Measurements from ENCODE around the gene AP1AR.

Gene AP1AR

GRCh38 chr4:112282860-112283667 is 51.5 kb downstream of the AP1AR start:
- peaks cover 31% of the 10 kb centered on the region for H3F3A ChIP-seq (ENCODE audit: insufficient read depth)
- H3K9me3 ChIP-seq (ENCODE audit: insufficient read depth, low read length): peaks cover 8% of the 10 kb centered on the region; the same call in 1 of the 2 replicates
- H3K4me2 ChIP-seq (ENCODE audit: low read depth, low read length, poor library complexity, severe bottlenecking): peak overlapping the region; percentile 89
- peak overlapping the region; percentile 91 for H3K9ac ChIP-seq (ENCODE audit: low read length)
- peaks cover 8% of the 10 kb centered on the region; the same call in 1 of the 2 replicates for H3K36me3 ChIP-seq (ENCODE audit: low read length)
- peaks cover 4% of the 10 kb centered on the region; the same call in 1 of the 2 replicates for H4K20me1 ChIP-seq (ENCODE audit: low read depth, low read length)
- peak overlapping the region; percentile 100; the same call in 1 of the 2 replicates for H3K27ac ChIP-seq (ENCODE audit: low read depth, low read length)
- peaks cover 73% of the 10 kb centered on the region for H3K79me2 ChIP-seq (ENCODE audit: insufficient read depth, low read length)
- no peaks in the 10 kb centered on the region for H3K9me2 ChIP-seq (replicated peaks; ENCODE audit: insufficient read depth, low read length)
- H2AFZ ChIP-seq (ENCODE audit: low read depth, low read length, severe bottlenecking): no peak overlapping the region
- TF ChIP-seq CTCF (IDR thresholded peaks at IDR 0.05; ENCODE audit: insufficient read depth, low read length, poor library complexity, severe bottlenecking) (no peak), EZH2phosphoT487 (conservative IDR thresholded peaks at IDR 0.05; ENCODE audit: low read length) (no peak)
- H3K27me3 ChIP-seq (ENCODE audit: low read length): no peaks in the 10 kb centered on the region
- peak overlapping the region; percentile 80 for H3K4me3 ChIP-seq (ENCODE audit: insufficient read depth, low read length, poor library complexity, severe bottlenecking)

- H3K9ac ChIP-seq (ENCODE audit: low read length): peak overlapping the region; percentile 91
- H4K20me1 ChIP-seq (ENCODE audit: low read depth, low read length): 0 out of 2 replicates have a peak, but pooled peaks cover 2% of the 10 kb centered on the region
- H3K79me2 ChIP-seq (ENCODE audit: insufficient read depth, low read length): peaks cover 64% of the 10 kb centered on the region
- H3K36me3 ChIP-seq (ENCODE audit: low read length): 0 out of 2 replicates have a peak, but pooled peaks cover 2% of the 10 kb centered on the region
- TF ChIP-seq CTCF (IDR thresholded peaks at IDR 0.05; ENCODE audit: insufficient read depth, low read length, poor library complexity, severe bottlenecking): no peak
- TF ChIP-seq EZH2phosphoT487 (conservative IDR thresholded peaks at IDR 0.05; ENCODE audit: low read length): no peak
- H3F3A ChIP-seq (ENCODE audit: insufficient read depth): peaks cover 32% of the 10 kb centered on the region
- peak overlapping the region; percentile 89 for H3K4me2 ChIP-seq (ENCODE audit: low read depth, low read length, poor library complexity, severe bottlenecking)
- no peak overlapping the region for H2AFZ ChIP-seq (ENCODE audit: low read depth, low read length, severe bottlenecking)
- peaks cover 8% of the 10 kb centered on the region; the same call in 1 of the 2 replicates for H3K9me3 ChIP-seq (ENCODE audit: insufficient read depth, low read length)
- no peaks in the 10 kb centered on the region for H3K9me2 ChIP-seq (replicated peaks; ENCODE audit: insufficient read depth, low read length)
- peak overlapping the region; percentile 80 for H3K4me3 ChIP-seq (ENCODE audit: insufficient read depth, low read length, poor library complexity, severe bottlenecking)
- H3K27ac ChIP-seq (ENCODE audit: low read depth, low read length): peak overlapping the region; percentile 100
- H3K27me3 ChIP-seq (ENCODE audit: low read length): no peaks in the 10 kb centered on the region
Observed at GRCh38 chr4:112284166-112284565, 52.6 kb downstream of the AP1AR start.

- peak overlapping the region; percentile 91 for H3K9ac ChIP-seq (ENCODE audit: low read length)
Observed at GRCh38 chr4:112284662-112285411, 53.2 kb downstream of the AP1AR start.

More at GRCh38 chr4:112284662-112285411, 53.2 kb downstream of the AP1AR start:
- H3F3A ChIP-seq (ENCODE audit: insufficient read depth): peaks cover 34% of the 10 kb centered on the region
- no peaks in the 10 kb centered on the region for H3K27me3 ChIP-seq (ENCODE audit: low read length)
- peaks cover 57% of the 10 kb centered on the region for H3K79me2 ChIP-seq (ENCODE audit: insufficient read depth, low read length)
- peak overlapping the region; percentile 80 for H3K4me3 ChIP-seq (ENCODE audit: insufficient read depth, low read length, poor library complexity, severe bottlenecking)
- H4K20me1 ChIP-seq (ENCODE audit: low read depth, low read length): no peaks in the 10 kb centered on the region
- TF ChIP-seq CTCF (IDR thresholded peaks at IDR 0.05; ENCODE audit: insufficient read depth, low read length, poor library complexity, severe bottlenecking) (no peak), EZH2phosphoT487 (conservative IDR thresholded peaks at IDR 0.05; ENCODE audit: low read length) (no peak)
- H3K27ac ChIP-seq (ENCODE audit: low read depth, low read length): peak overlapping the region; percentile 100
- H3K36me3 ChIP-seq (ENCODE audit: low read length): 0 out of 2 replicates have a peak, but pooled peaks cover 2% of the 10 kb centered on the region
- H3K9me2 ChIP-seq (replicated peaks; ENCODE audit: insufficient read depth, low read length): no peaks in the 10 kb centered on the region
- H3K4me2 ChIP-seq (ENCODE audit: low read depth, low read length, poor library complexity, severe bottlenecking): peak overlapping the region; percentile 89
- peaks cover 8% of the 10 kb centered on the region; the same call in 1 of the 2 replicates for H3K9me3 ChIP-seq (ENCODE audit: insufficient read depth, low read length)
- H2AFZ ChIP-seq (ENCODE audit: low read depth, low read length, severe bottlenecking): no peak overlapping the region

All from SU-DHL-6 (cell line).